GM19025 (cell line): ENCODE data around the gene PIP5K1B.

Source experiments
- ATAC-seq: cut with Tn5 transposase; IDR thresholded peaks from one replicate; pipeline ENCODE4 v1.9.1; 2021; ENCODE audit warnings: mild to moderate bottlenecking, low read depth, moderate library complexity; ENCODE audit not compliant: unreplicated experiment

PIP5K1B gene

GRCh38 chr9:68706363-68707201 is 1.5 kb downstream of the PIP5K1B start:
- ATAC-seq: peak; percentile 27

- ATAC-seq: no peak
Measured at GRCh38 chr9:68707801-68708488, 2.9 kb downstream of the PIP5K1B start.

GRCh38 chr9:68708513-68708912 is 3.5 kb downstream of the PIP5K1B start:
- ATAC-seq: no peak

GRCh38 chr9:68709291-68710110 is 4.5 kb downstream of the PIP5K1B start:
- ATAC-seq: no peak

- ATAC-seq: no peak
Measured at GRCh38 chr9:68710111-68710471, 5.1 kb downstream of the PIP5K1B start.

- no peak for ATAC-seq
Measured at GRCh38 chr9:68711281-68711680, 6.2 kb downstream of the PIP5K1B start.

- ATAC-seq: no peak
Measured at GRCh38 chr9:68711932-68712331, 6.9 kb downstream of the PIP5K1B start.

GRCh38 chr9:68714416-68715180 is 9.6 kb downstream of the PIP5K1B start:
- no peak for ATAC-seq

GRCh38 chr9:68715181-68715456 is 10.1 kb downstream of the PIP5K1B start:
- ATAC-seq: no peak

GRCh38 chr9:68717552-68718443 is 12.8 kb downstream of the PIP5K1B start:
- no peak for ATAC-seq

- no peak for ATAC-seq
Measured at GRCh38 chr9:68719847-68720246, 14.8 kb downstream of the PIP5K1B start.

GRCh38 chr9:68720656-68721313 is 15.7 kb downstream of the PIP5K1B start:
- no peak for ATAC-seq

- no peak for ATAC-seq
Measured at GRCh38 chr9:68721666-68722330, 16.8 kb downstream of the PIP5K1B start.

GRCh38 chr9:68725070-68725469 is 20.0 kb downstream of the PIP5K1B start:
- ATAC-seq: no peak

GRCh38 chr9:68726489-68726888 is 21.4 kb downstream of the PIP5K1B start:
- ATAC-seq: no peak

GRCh38 chr9:68727636-68728035 is 22.6 kb downstream of the PIP5K1B start:
- no peak for ATAC-seq

GRCh38 chr9:68728731-68729130 is 23.7 kb downstream of the PIP5K1B start:
- peak; percentile 74 for ATAC-seq

GRCh38 chr9:68730570-68731235 is 25.7 kb downstream of the PIP5K1B start:
- ATAC-seq: no peak
